SK-N-SH (cell line): ENCODE data around the gene SCN3B. TPM values are rescaled to one million over a fixed set of nuclear protein-coding genes. Genes with fewer than 3 reads are reported as not detected.

Experiments used
- CTCF ChIA-PET: fragments of 300-600, 350-600 bp; formaldehyde crosslinking; extraction: SDS; loops from one replicate; lab custom pipeline; 2021; lab: Yijun Ruan, JAX
- POLR2A ChIA-PET: fragments of 350-600 bp; sonication (Branson Sonifier 250); formaldehyde crosslinking; extraction: SDS; loops from one replicate; lab custom pipeline; 2020; ENCODE audit warnings: antibody characterized with exemption, inconsistent platforms; lab: Yijun Ruan, JAX
- DNase-seq: peaks from one replicate; pipeline ENCODE4 v3.0.0; 2012
- H2AFZ ChIP-seq: fragments of 200-600 bp; sonication (generic); 2 replicates; pipeline ENCODE4 v1.8.1; 2016; ENCODE audit warnings: antibody characterized with exemption, mild to moderate bottlenecking, low read depth
- H3F3A ChIP-seq: fragments of 200-600 bp; sonication (generic); replicated peaks from 2 replicates; pipeline ENCODE3; 2016; ENCODE audit warnings: antibody characterized with exemption, mild to moderate bottlenecking; ENCODE audit not compliant: insufficient read depth
- H3K27ac ChIP-seq, 2 experiments: fragments of 200-500 bp in 1 of 2; fragments of 200-600 bp in 1 of 2; sonication (Bioruptor generic) in 1 of 2; sonication (generic), shearing (Covaris generic) in 1 of 2; 2 replicates each; pipeline versions ENCODE4 v1.5.1 to v1.6.1; 2014 to 2016; ENCODE audit warnings: low read depth in 2 of 2, inconsistent platforms in 1 of 2, low read length in 1 of 2, mild to moderate bottlenecking in 1 of 2, mixed read lengths in 1 of 2
- H3K27me3 ChIP-seq: fragments of 200-600 bp; sonication (generic), shearing (Covaris generic); 2 replicates; pipeline ENCODE4 v1.6.1; 2016; ENCODE audit warnings: mixed run types; ENCODE audit not compliant: insufficient read depth
- H3K36me3 ChIP-seq, 2 experiments: fragments of 200-500 bp in 1 of 2; fragments of 200-600 bp in 1 of 2; sonication (Bioruptor generic) in 1 of 2; sonication (generic) in 1 of 2; replicated peaks in 1 of 2; 2 replicates each; pipeline versions ENCODE3 to v1.5.1; 2014 to 2016; ENCODE audit warnings: low read length in 1 of 2, mild to moderate bottlenecking in 1 of 2; ENCODE audit not compliant: insufficient read depth in 2 of 2, control insufficient read depth in 1 of 2
- H3K4me1 ChIP-seq, 2 experiments: fragments of 200-500 bp in 1 of 2; fragments of 200-600 bp in 1 of 2; sonication (Bioruptor generic) in 1 of 2; sonication (generic), shearing (Covaris generic) in 1 of 2; 2 replicates each; pipeline versions ENCODE4 v1.5.1 to v1.6.1; 2014 to 2016; ENCODE audit warnings: low read depth in 1 of 2, low read length in 1 of 2, mixed run types in 1 of 2; ENCODE audit not compliant: insufficient read depth in 2 of 2, control insufficient read depth in 1 of 2
- H3K4me2 ChIP-seq: fragments of 200-600 bp; sonication (generic), shearing (Covaris generic); 2 replicates; pipeline ENCODE4 v1.6.1; 2017; ENCODE audit warnings: mixed run types
- H3K4me3 ChIP-seq, 2 experiments: fragments of 200-500 bp in 1 of 2; fragments of 200-600 bp in 1 of 2; sonication (Bioruptor generic) in 1 of 2; sonication (generic), shearing (Covaris generic) in 1 of 2; 2 replicates each; pipeline versions ENCODE4 v1.5.1 to v1.8.1; 2014 to 2016; ENCODE audit warnings: low read depth in 2 of 2, inconsistent platforms in 1 of 2, low read length in 1 of 2, mild to moderate bottlenecking in 1 of 2, mixed read lengths in 1 of 2, moderate library complexity in 1 of 2
- H3K79me2 ChIP-seq: fragments of 200-600 bp; sonication (generic); 2 replicates; pipeline ENCODE4 v1.8.1; 2017; ENCODE audit warnings: mild to moderate bottlenecking; ENCODE audit not compliant: insufficient read depth
- H3K9ac ChIP-seq: fragments of 200-600 bp; sonication (generic); 2 replicates; pipeline ENCODE4 v1.6.1; 2017; ENCODE audit warnings: mixed run types
- H3K9me2 ChIP-seq: fragments of 200-600 bp; sonication (generic); 2 replicates; pipeline ENCODE4 v1.6.1; 2017; ENCODE audit warnings: mixed run types
- H3K9me3 ChIP-seq: fragments of 200-600 bp; sonication (generic); 2 replicates; pipeline ENCODE4 v1.6.1; 2017; ENCODE audit warnings: mixed run types, mild to moderate bottlenecking, moderate library complexity
- H4K20me1 ChIP-seq: fragments of 200-600 bp; sonication (generic); 2 replicates; pipeline ENCODE4 v1.6.1; 2017; ENCODE audit warnings: mild to moderate bottlenecking, mixed run types; ENCODE audit not compliant: insufficient read depth
- CHD2 ChIP-seq: fragments of 150-350 bp; IDR thresholded peaks from 2 replicates; pipeline ENCODE4 v1.6.1; 2018; ENCODE audit warnings: low read length; ENCODE audit not compliant: partially characterized antibody
- EZH2phosphoT487 ChIP-seq: fragments of 200-600 bp; sonication (generic); IDR thresholded peaks from 2 replicates; pipeline ENCODE4 v1.6.1; 2017; ENCODE audit warnings: low read depth, mixed run types, mild to moderate bottlenecking, antibody characterized with exemption, moderate library complexity, borderline replicate concordance
- JUND ChIP-seq: IDR thresholded peaks from 2 replicates; pipeline ENCODE4 v1.4.0; 2012
- MEF2A ChIP-seq: IDR thresholded peaks from 2 replicates; pipeline ENCODE4 v1.4.0; 2012; ENCODE audit warnings: low read depth, borderline replicate concordance
- RFX5 ChIP-seq: IDR thresholded peaks from 2 replicates; pipeline ENCODE4 v1.6.1; 2012; ENCODE audit warnings: mild to moderate bottlenecking, improper control_type of control experiment, low read length
- SMC3 ChIP-seq: IDR thresholded peaks from 2 replicates; pipeline ENCODE4 v1.6.1; 2012; ENCODE audit warnings: low read depth, low read length, improper control_type of control experiment
- TAF1 ChIP-seq: IDR thresholded peaks from 2 replicates; pipeline ENCODE4 v1.6.1; 2012; ENCODE audit warnings: low read depth, mild to moderate bottlenecking, low read length, moderate library complexity, borderline replicate concordance
- TCF12 ChIP-seq: IDR thresholded peaks from 2 replicates; pipeline ENCODE4 v1.4.0; 2012
- WGBS: methylation state at CpG from one replicate; pipeline ENCODE4 v1.1.6; 2017; ENCODE audit warnings: low lambda C conversion rate; 5-methylcytosine and 5-hydroxymethylcytosine counted together
- polyA plus RNA-seq, 3 experiments: library from polyadenylated mRNA; depleted of rRNA; stranded (reverse); fragments of >200 nt; gene quantifications; 2 replicates each; pipeline ENCODE4 v1.2.3, GENCODE V29; 2012
- TF ChIP-seq, protein P1 (sequence below): IDR thresholded peaks from 2 replicates; pipeline ENCODE4 v1.4.0; 2012; ENCODE audit warnings: low read depth, borderline replicate concordance
- TF ChIP-seq, protein P2 (sequence below): fragments of 150-350 bp; IDR thresholded peaks from 2 replicates; pipeline ENCODE4 v1.6.1; 2016; ENCODE audit warnings: mild to moderate bottlenecking, low read depth, low read length
- TF ChIP-seq, protein P3 (sequence below): fragments of 150-350 bp; IDR thresholded peaks from 2 replicates; pipeline ENCODE4 v1.6.1; 2017; ENCODE audit warnings: antibody characterized with exemption, low read length, low read depth, borderline replicate concordance
- TF ChIP-seq, protein P4 (sequence below): IDR thresholded peaks from 2 replicates; pipeline ENCODE4; 2012

Gene SCN3B
- polyA plus RNA-seq, 1 of the 3 experiments (the other 2 are of a cell fraction) = 0.23 TPM

DNA sequence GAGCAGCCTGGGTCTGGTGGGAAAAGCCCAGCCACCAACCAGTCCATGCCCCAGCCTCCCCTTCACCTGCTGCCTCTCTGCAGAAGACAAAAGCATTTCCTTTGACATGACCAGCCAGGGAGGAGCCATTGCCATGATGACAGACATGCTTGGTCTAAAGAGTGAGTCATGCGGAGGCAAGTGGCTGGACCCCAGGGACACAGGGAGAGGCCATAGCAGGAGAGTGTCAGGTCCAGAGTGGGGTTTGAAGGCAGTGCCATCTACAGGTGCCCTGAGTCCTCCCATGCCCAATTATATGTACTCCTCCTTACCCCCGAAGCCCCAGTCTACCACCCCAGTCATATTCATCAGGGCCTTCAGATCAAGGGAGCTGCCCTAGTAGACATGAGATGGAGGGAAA, 67.4 kb downstream of the SCN3B start (continued):
- TF ChIP-seq, protein P1, sequence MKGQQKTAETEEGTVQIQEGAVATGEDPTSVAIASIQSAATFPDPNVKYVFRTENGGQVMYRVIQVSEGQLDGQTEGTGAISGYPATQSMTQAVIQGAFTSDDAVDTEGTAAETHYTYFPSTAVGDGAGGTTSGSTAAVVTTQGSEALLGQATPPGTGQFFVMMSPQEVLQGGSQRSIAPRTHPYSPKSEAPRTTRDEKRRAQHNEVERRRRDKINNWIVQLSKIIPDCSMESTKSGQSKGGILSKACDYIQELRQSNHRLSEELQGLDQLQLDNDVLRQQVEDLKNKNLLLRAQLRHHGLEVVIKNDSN = no peak
- TF ChIP-seq CHD2 = no peak
- TF ChIP-seq, protein P2, sequence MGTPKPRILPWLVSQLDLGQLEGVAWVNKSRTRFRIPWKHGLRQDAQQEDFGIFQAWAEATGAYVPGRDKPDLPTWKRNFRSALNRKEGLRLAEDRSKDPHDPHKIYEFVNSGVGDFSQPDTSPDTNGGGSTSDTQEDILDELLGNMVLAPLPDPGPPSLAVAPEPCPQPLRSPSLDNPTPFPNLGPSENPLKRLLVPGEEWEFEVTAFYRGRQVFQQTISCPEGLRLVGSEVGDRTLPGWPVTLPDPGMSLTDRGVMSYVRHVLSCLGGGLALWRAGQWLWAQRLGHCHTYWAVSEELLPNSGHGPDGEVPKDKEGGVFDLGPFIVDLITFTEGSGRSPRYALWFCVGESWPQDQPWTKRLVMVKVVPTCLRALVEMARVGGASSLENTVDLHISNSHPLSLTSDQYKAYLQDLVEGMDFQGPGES = no peak

DNA sequence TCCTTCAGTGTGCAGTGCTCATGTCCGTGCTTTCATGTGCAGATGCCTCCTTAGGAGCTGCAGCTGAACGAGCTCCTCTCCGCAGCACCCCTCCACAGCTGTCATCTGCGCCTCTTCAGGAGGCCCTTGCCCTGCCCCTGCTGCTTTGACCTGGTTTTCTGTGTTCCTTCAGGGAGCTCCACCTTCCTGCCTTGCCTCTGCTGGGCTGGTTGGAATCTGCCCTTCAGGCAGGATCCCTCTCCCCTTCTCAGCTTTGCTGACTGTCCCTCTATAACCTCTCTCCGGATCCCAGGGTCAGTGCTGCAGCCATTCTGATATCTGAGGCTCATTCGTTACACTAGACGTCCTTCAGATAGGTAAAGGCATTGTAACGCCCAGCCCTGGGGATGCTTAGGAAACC, 67.9 kb downstream of the SCN3B start:
- ChIA-PET POLR2A (interaction anchor here (0.5 kb wide), 1 partner anchor 30 kb away, joined by 6 read pairs; no protein-coding TSS in a partner anchor), CTCF (interaction anchor here (1.0 to 1.6 kb wide), 4 partner anchors 10 to 121 kb away, joined by 3 to 8 read pairs (median 4); no protein-coding TSS in a partner anchor)
- TF ChIP-seq JUND (no peak), SMC3 (no peak), TAF1 (no peak), TCF12 (no peak), MEF2A (no peak), RFX5 (no peak), EZH2phosphoT487 (no peak)
- TF ChIP-seq, protein P1 = no peak
- TF ChIP-seq, protein P3, sequence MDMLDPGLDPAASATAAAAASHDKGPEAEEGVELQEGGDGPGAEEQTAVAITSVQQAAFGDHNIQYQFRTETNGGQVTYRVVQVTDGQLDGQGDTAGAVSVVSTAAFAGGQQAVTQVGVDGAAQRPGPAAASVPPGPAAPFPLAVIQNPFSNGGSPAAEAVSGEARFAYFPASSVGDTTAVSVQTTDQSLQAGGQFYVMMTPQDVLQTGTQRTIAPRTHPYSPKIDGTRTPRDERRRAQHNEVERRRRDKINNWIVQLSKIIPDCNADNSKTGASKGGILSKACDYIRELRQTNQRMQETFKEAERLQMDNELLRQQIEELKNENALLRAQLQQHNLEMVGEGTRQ = no peak
- TF ChIP-seq, protein P2 = no peak
- TF ChIP-seq, protein P4, sequence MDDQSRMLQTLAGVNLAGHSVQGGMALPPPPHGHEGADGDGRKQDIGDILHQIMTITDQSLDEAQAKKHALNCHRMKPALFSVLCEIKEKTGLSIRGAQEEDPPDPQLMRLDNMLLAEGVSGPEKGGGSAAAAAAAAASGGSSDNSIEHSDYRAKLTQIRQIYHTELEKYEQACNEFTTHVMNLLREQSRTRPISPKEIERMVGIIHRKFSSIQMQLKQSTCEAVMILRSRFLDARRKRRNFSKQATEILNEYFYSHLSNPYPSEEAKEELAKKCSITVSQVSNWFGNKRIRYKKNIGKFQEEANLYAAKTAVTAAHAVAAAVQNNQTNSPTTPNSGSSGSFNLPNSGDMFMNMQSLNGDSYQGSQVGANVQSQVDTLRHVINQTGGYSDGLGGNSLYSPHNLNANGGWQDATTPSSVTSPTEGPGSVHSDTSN = no peak
- Histone ChIP-seq H3F3A (peaks cover 5% of the 10 kb centered on the region), H3K27me3 (no peaks in the 10 kb centered on the region), H3K4me3 (no peak overlapping the region), H2AFZ (no peak overlapping the region), H3K9ac (no peak overlapping the region), H3K79me2 (no peaks in the 10 kb centered on the region), H4K20me1 (no peaks in the 10 kb centered on the region), H3K4me1 (peaks cover 9 to 13% of the 10 kb centered on the region in 2 experiments; a peak in 3 of 4 replicates), H3K9me3 (no peaks in the 10 kb centered on the region), H3K36me3 (no peaks in the 10 kb centered on the region), H3K27ac (no peak overlapping the region), H3K9me2 (no peaks in the 10 kb centered on the region), H3K4me2 (no peak overlapping the region)
- 90% methylated on average over 8 of the region's 8 CpGs for WGBS
- no peak for DNase-seq
